Gastroesophageal sphincter (tissue), 4 donors: ENCODE results near the gene SLC25A44. TPM values are rescaled to one million over a fixed set of nuclear protein-coding genes. Genes with fewer than 3 reads are reported as not detected.
A peak's percentile ranks its signal among the peaks of the same experiment; 100 is the strongest.
"Not testable (repeated sequence)": the region's sequence is repeated elsewhere in the genome, so short reads cannot be mapped to it uniquely, and the experiment has no call there.

Experiments
- ATAC-seq: fragments of 150-250 bp; one replicate; pipeline ENCODE4 v1.9.1; 2016; ENCODE audit warnings: mild to moderate bottlenecking, moderate library complexity
- H3K27ac ChIP-seq, 4 donors: fragments of 200-600 bp; sonication (generic) in 3 of 4; 1 replicate in 3 of 4; 2 replicates in 1 of 4; pipeline ENCODE4 v1.5.1; 2016 to 2019
- H3K27me3 ChIP-seq: fragments of 200-600 bp; sonication (generic); one replicate; pipeline ENCODE4 v1.5.1; 2019
- H3K36me3 ChIP-seq, 2 donors: fragments of 200-600 bp; sonication (generic); one replicate each; pipeline ENCODE4 v1.5.1; 2019; ENCODE audit warnings: control low read depth in 1 of 2
- H3K4me1 ChIP-seq, 3 donors: fragments of 200-600 bp; sonication (generic); 1 replicate in 2 of 3; 2 replicates in 1 of 3; pipeline ENCODE4 v1.5.1; 2016 to 2019; ENCODE audit warnings: control low read depth in 2 of 3
- H3K4me3 ChIP-seq, 2 donors: fragments of 200-600 bp; sonication (generic); one replicate each; pipeline ENCODE4 v1.5.1; 2019; ENCODE audit warnings: mild to moderate bottlenecking in 1 of 2, moderate library complexity in 1 of 2
- H3K9me3 ChIP-seq, 3 donors: fragments of 200-600 bp; sonication (generic); one replicate each; pipeline ENCODE4 v1.5.1; 2017 to 2019; ENCODE audit warnings: control low read depth in 2 of 3
- CTCF ChIP-seq, 4 experiments: fragments of 200-600 bp in 2 of 4; fragments of 450-650 bp in 2 of 4; sonication (generic) in 1 of 4; IDR thresholded peaks; one replicate each; pipeline ENCODE4 v1.5.1; 2017 to 2019; ENCODE audit warnings: antibody characterized with exemption in 4 of 4, mild to moderate bottlenecking in 2 of 4, moderate library complexity in 2 of 4
- EP300 ChIP-seq: sonication (generic); formaldehyde crosslinking; IDR thresholded peaks from one replicate; pipeline ENCODE4 v1.6.1; 2017; ENCODE audit warnings: antibody characterized with exemption, mild to moderate bottlenecking
- POLR2A ChIP-seq, 2 donors: fragments of 450-650 bp; IDR thresholded peaks; one replicate each; pipeline ENCODE4 v1.6.1; 2017; ENCODE audit warnings: antibody characterized with exemption in 2 of 2, mild to moderate bottlenecking in 2 of 2, moderate library complexity in 1 of 2
- POLR2AphosphoS5 ChIP-seq: sonication (generic); formaldehyde crosslinking; IDR thresholded peaks from one replicate; pipeline ENCODE4 v1.6.1; 2017; ENCODE audit warnings: antibody characterized with exemption
- WGBS, 2 donors: methylation state at CpG; one replicate each; pipeline ENCODE4 v1.1.5; 2018; ENCODE audit warnings: low coverage in 1 of 2; 5-methylcytosine and 5-hydroxymethylcytosine counted together
- total RNA-seq, 4 donors: library from RNA; depleted of rRNA; stranded (reverse); fragments of >200 nt; gene quantifications; one replicate each; pipeline ENCODE4 v1.1.0, GENCODE V29; 2016

Gene SLC25A44
- total RNA-seq, 4 donors from 2014 or later, result 9.4 to 17.0 (median 12.7) TPM

DNA sequence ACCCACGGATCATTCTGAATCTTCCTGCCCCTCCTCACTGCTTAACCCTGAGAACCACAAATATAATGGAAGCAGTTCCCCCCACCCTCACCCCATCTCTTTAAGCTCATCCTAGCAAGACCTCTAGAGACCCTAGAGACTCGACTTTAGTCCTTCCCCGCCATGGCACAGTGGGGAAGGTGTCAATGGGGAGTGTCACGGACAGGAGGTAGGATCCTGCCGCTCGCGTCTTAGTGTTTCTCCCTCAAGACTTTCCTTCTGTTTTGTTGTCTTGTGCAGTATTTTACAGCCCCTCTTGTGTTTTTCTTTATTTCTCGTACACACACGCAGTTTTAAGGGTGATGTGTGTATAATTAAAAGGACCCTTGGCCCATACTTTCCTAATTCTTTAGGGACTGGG lies 18.2 kb downstream of the SLC25A44 start:
- Histone ChIP-seq H3K4me3 (peak overlapping the region in 1 of 2 donors; percentile 64), H3K36me3 (peaks cover 0 to 54% of the 10 kb centered on the region in 2 donors), H3K4me1 (peaks cover 0 to 32% (median 11%) of the 10 kb centered on the region in 3 donors), H3K9me3 (no peaks in the 10 kb centered on the region), H3K27ac (peak overlapping the region; percentile 88 to 95 (median 90)), H3K27me3 (no peaks in the 10 kb centered on the region)
- TF ChIP-seq EP300, result no peak
- TF ChIP-seq POLR2A (IDR thresholded peaks at IDR 0.05), result no peak
- no peak for TF ChIP-seq POLR2AphosphoS5
- no peak for TF ChIP-seq CTCF (IDR thresholded peaks at IDR 0.05)
- WGBS, 2 donors, result 61 to 95% methylated on average over 4 to 8 of the region's 9 CpGs
- no peak for ATAC-seq

DNA sequence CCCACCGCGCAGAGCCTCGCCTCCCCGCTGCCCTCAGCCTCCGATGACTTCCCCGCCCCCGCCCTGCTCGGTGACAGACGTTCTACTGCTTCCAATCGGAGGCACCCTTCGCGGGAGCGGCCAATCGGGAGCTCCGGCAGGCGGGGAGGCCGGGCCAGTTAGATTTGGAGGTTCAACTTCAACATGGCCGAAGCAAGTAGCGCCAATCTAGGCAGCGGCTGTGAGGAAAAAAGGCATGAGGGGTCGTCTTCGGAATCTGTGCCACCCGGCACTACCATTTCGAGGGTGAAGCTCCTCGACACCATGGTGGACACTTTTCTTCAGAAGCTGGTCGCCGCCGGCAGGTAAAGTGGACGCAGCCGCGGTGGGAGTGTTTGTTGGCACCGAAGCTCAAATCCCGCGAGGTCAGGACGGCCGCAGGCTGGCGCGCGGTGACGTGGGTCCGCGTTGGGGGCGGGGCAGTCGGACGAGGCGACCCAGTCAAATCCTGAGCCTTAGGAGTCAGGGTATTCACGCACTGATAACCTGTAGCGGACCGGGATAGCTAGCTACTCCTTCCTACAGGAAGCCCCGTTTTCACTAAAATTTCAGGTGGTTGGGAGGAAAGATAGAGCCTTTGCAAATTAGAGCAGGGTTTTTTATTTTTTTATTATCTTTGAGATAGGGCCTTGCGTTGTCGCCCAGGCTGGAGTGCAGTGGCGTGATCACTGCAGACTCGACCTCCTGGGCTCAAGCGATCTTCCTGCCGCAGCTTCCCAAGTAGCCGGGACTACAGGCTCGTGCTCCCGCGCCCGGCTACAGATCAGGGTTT lies 19.1 kb downstream of the SLC25A44 start, which contains the start of gene PMF1:
Gene PMF1, plus strand, starts transcription at position 175 of the 811 bp plus-strand sequence. Its CDS starts 9 bp downstream, at position 184.
- no peak for TF ChIP-seq EP300
- TF ChIP-seq POLR2AphosphoS5, result peak; percentile 73
- peak in 2 of 4 experiments; percentile 13 to 16 for TF ChIP-seq CTCF (IDR thresholded peaks at IDR 0.05)
- TF ChIP-seq POLR2A (IDR thresholded peaks at IDR 0.05), result peak; percentile 48 to 62
- peak within 1 kb of the TSS; percentile 40 to 64 for H3K4me3 ChIP-seq
- ATAC-seq, result peak; percentile 99
- no peaks in the 10 kb centered on the region for H3K9me3 ChIP-seq
- no peaks in the 10 kb centered on the region for H3K27me3 ChIP-seq
- peak within 1 kb of the TSS; percentile 88 to 95 (median 90) for H3K27ac ChIP-seq
- peaks cover 0 to 41% (median 11%) of the 10 kb centered on the region in 3 donors for H3K4me1 ChIP-seq
- whole genome bisulfite sequencing, 2 donors, result 0 to 1% methylated on average over 12 to 20 of the region's 61 CpGs
- peaks cover 0 to 45% of the 10 kb centered on the region in 2 donors for H3K36me3 ChIP-seq

- 10 to 24% methylated on average over 8 to 9 of the region's 11 CpGs for WGBS, 2 donors
- Histone ChIP-seq H3K27me3 (no peaks in the 10 kb centered on the region), H3K36me3 (peaks cover 0 to 39% of the 10 kb centered on the region in 2 donors), H3K27ac (peak overlapping the region; percentile 88 to 95 (median 90)), H3K4me3 (peak overlapping the region; percentile 40 to 64), H3K9me3 (no peaks in the 10 kb centered on the region), H3K4me1 (peaks cover 0 to 47% (median 11%) of the 10 kb centered on the region in 3 donors)
- ATAC-seq, result no peak
- TF ChIP-seq POLR2A (IDR thresholded peaks at IDR 0.05) (no peak), POLR2AphosphoS5 (no peak), CTCF (IDR thresholded peaks at IDR 0.05) (no peak), EP300 (no peak)
These were observed 19.7 kb downstream of the SLC25A44 start for GRCh38 chr1:156213644-156213966.

- Histone ChIP-seq H3K4me1 (peaks cover 0 to 47% (median 11%) of the 10 kb centered on the region in 3 donors), H3K4me3 (peak overlapping the region in 1 of 2 donors; percentile 64), H3K36me3 (peaks cover 0 to 34% of the 10 kb centered on the region in 2 donors), H3K27me3 (no peaks in the 10 kb centered on the region), H3K9me3 (no peaks in the 10 kb centered on the region), H3K27ac (peak overlapping the region in 3 of 4 donors; percentile 89 to 95 (median 92))
- 71 to 84% methylated on average over 8 to 16 of the region's 16 CpGs for whole genome bisulfite sequencing, 2 donors
- no peak for ATAC-seq
- no peak for TF ChIP-seq POLR2AphosphoS5
- no peak for TF ChIP-seq CTCF (IDR thresholded peaks at IDR 0.05)
- no peak for TF ChIP-seq POLR2A (IDR thresholded peaks at IDR 0.05)
- TF ChIP-seq EP300, result no peak
These were observed 20.3 kb downstream of the SLC25A44 start for GRCh38 chr1:156214024-156214748.

GRCh38 chr1:156216361-156217086 lies 22.6 kb downstream of the SLC25A44 start:
- not testable (repeated sequence) for ATAC-seq
- H3K4me1 ChIP-seq, result peaks cover 0 to 47% (median 11%) of the 10 kb centered on the region in 3 donors
- 95 to 97% methylated on average over 7 to 10 of the region's 55 CpGs for WGBS, 2 donors

More at GRCh38 chr1:156216361-156217086, 22.6 kb downstream of the SLC25A44 start:
- H3K4me3 ChIP-seq, H3K27me3 ChIP-seq, H3K9me3 ChIP-seq, H3K27ac ChIP-seq: not testable (repeated sequence)
- peaks cover 0 to 29% of the 10 kb centered on the region in 2 donors for H3K36me3 ChIP-seq
